K562 (cell line): ENCODE measurements around the gene TREH. TPM values are rescaled to one million over a fixed set of nuclear protein-coding genes. Genes with fewer than 3 reads are reported as not detected.

Source experiments
- CREM ChIP-seq: IDR thresholded peaks from 2 replicates; pipeline ENCODE4 v1.6.1; 2014; ENCODE audit warnings: antibody characterized with exemption, low read depth
- HDAC3 ChIP-seq: fragments of 450-650 bp; IDR thresholded peaks from 2 replicates; pipeline ENCODE4 v1.6.1; 2018; ENCODE audit warnings: borderline replicate concordance, mild to moderate bottlenecking, moderate library complexity; ENCODE audit not compliant: partially characterized antibody
- NCOA4 ChIP-seq: fragments of 450-650 bp; IDR thresholded peaks from 2 replicates; pipeline ENCODE4 v1.6.1; 2018; ENCODE audit warnings: mild to moderate bottlenecking; ENCODE audit not compliant: partially characterized antibody
- NFE2L1 ChIP-seq: fragments of 450-650 bp; IDR thresholded peaks from 2 replicates; pipeline ENCODE4 v1.6.1; 2016; ENCODE audit warnings: missing genetic modification characterization, low read depth, mild to moderate bottlenecking, missing compliant biosample characterization, moderate library complexity, borderline replicate concordance
- RB1 ChIP-seq: fragments of 450-650 bp; IDR thresholded peaks from 2 replicates; pipeline ENCODE4 v1.6.1; 2017; ENCODE audit warnings: low read depth, mild to moderate bottlenecking
- SRSF1 ChIP-seq: fragments of 200-400 bp; formaldehyde crosslinking; IDR thresholded peaks from 2 replicates; pipeline ENCODE4 v1.6.1; 2017; ENCODE audit warnings: mild to moderate bottlenecking, low read depth, low read length, moderate library complexity
- TEAD4 ChIP-seq, 2 experiments: sonication (generic) in 1 of 2; formaldehyde crosslinking in 1 of 2; IDR thresholded peaks; 2 replicates each; pipeline versions ENCODE4 v1.6.1 to v1.8.0; 2012 to 2022; ENCODE audit warnings: borderline replicate concordance in 1 of 2, inconsistent platforms in 1 of 2, low read length in 1 of 2, mild to moderate bottlenecking in 1 of 2, missing genetic modification reagents in 1 of 2
- ZNF239 ChIP-seq: fragments of 250-450 bp; sonication (Bioruptor Pico); IDR thresholded peaks from 2 replicates; pipeline ENCODE4 v1.4.0; 2020; ENCODE audit warnings: mild to moderate bottlenecking
- polyA plus RNA-seq, 8 experiments: library from polyadenylated mRNA; depleted of rRNA in 4 of 8; stranded (reverse) in 5 of 8; unstranded in 3 of 8; fragments of >200 nt; fragmentation: Nextera tagmentation in 2 of 8; fragmentation: Illumina TruSeq in 1 of 8; extraction: Ambion mirVana in 2 of 8; extraction: Trizol in 1 of 8; gene quantifications; 2 replicates each; pipeline versions ENCODE4 v1.2.1 to v1.2.3, GENCODE V29; 2011 to 2014; ENCODE audit warnings: inconsistent platforms in 1 of 8, missing spikeins in 1 of 8
- total RNA-seq, 7 experiments: library from RNA; depleted of rRNA in 6 of 7; stranded (reverse); fragments of >200 nt in 6 of 7; fragmentation: Illumina TruSeq in 2 of 7; extraction: Trizol in 2 of 7; gene quantifications; 2 replicates each; pipeline versions ENCODE4 v1.2.1 to v1.2.3, GENCODE V29; 2011 to 2021; ENCODE audit warnings: low replicate concordance in 1 of 7
- TF ChIP-seq, protein P1 (sequence below): IDR thresholded peaks from 3 replicates; pipeline ENCODE4 v1.6.1; 2011; ENCODE audit warnings: borderline replicate concordance, mild to moderate bottlenecking, moderate library complexity; ENCODE audit not compliant: insufficient read length; ENCODE audit errors: extremely low read depth
- TF ChIP-seq, protein P2 (sequence below): fragments of 200-400 bp; formaldehyde crosslinking; IDR thresholded peaks from 2 replicates; pipeline ENCODE4 v1.6.1; 2017; ENCODE audit warnings: mild to moderate bottlenecking, low read depth, low read length, moderate library complexity
- TF ChIP-seq, protein P3 (sequence below): sonication (generic); formaldehyde crosslinking; IDR thresholded peaks from 2 replicates; pipeline ENCODE4 v1.8.1; 2023; ENCODE audit warnings: mild to moderate bottlenecking, missing genetic modification reagents
- TF ChIP-seq, protein P4 (sequence below): sonication (generic); formaldehyde crosslinking; IDR thresholded peaks from 2 replicates; pipeline ENCODE4 v1.8.1; 2023; ENCODE audit warnings: missing genetic modification reagents, mild to moderate bottlenecking, borderline replicate concordance

The TREH gene
- total and polyA plus RNA-seq, 9 of the 15 experiments (the other 6 are each of a cell fraction or from before 2014, with no cell fraction given), result 0.09 to 0.20 (median 0.11) TPM; not detected in 6

DNA sequence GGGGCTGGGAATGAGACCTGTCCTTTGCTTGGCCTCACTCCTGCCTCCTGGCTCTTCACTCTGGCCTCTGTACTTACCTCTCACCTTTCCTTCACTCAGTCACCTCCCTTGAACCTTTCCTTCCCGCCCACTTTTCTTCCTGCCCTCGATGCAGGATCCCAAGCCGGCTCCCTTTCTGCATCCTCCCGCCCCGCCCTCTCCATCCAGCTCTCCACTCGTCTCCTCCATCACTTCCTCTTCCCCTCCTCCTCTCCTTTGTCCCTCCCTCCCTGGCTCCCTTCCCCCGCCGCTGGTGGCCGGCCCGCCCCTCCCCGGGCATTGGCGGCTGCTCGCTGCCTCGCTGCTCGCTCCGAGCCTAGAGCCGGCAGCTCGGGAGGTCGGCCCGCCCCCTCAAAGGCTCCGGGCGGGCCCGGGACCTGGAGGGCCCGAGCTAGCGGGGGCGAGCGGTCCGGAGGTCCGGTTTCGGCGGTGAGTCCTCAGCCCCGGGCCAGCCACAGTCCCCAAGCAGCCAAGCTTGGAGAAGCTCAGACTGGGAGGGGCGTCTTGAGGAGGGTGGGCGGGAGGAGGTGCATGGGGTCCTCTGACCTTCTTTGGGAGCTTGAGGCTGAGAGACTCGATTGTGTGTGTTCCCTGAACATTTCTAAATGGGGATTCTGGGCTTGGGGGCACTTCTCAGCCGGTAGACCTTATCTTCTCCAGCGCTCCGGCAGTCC lies 58.2 kb downstream of the TREH start (continued):
- TF ChIP-seq, protein P1, sequence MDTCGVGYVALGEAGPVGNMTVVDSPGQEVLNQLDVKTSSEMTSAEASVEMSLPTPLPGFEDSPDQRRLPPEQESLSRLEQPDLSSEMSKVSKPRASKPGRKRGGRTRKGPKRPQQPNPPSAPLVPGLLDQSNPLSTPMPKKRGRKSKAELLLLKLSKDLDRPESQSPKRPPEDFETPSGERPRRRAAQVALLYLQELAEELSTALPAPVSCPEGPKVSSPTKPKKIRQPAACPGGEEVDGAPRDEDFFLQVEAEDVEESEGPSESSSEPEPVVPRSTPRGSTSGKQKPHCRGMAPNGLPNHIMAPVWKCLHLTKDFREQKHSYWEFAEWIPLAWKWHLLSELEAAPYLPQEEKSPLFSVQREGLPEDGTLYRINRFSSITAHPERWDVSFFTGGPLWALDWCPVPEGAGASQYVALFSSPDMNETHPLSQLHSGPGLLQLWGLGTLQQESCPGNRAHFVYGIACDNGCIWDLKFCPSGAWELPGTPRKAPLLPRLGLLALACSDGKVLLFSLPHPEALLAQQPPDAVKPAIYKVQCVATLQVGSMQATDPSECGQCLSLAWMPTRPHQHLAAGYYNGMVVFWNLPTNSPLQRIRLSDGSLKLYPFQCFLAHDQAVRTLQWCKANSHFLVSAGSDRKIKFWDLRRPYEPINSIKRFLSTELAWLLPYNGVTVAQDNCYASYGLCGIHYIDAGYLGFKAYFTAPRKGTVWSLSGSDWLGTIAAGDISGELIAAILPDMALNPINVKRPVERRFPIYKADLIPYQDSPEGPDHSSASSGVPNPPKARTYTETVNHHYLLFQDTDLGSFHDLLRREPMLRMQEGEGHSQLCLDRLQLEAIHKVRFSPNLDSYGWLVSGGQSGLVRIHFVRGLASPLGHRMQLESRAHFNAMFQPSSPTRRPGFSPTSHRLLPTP, result no peak
- TF ChIP-seq, protein P2, sequence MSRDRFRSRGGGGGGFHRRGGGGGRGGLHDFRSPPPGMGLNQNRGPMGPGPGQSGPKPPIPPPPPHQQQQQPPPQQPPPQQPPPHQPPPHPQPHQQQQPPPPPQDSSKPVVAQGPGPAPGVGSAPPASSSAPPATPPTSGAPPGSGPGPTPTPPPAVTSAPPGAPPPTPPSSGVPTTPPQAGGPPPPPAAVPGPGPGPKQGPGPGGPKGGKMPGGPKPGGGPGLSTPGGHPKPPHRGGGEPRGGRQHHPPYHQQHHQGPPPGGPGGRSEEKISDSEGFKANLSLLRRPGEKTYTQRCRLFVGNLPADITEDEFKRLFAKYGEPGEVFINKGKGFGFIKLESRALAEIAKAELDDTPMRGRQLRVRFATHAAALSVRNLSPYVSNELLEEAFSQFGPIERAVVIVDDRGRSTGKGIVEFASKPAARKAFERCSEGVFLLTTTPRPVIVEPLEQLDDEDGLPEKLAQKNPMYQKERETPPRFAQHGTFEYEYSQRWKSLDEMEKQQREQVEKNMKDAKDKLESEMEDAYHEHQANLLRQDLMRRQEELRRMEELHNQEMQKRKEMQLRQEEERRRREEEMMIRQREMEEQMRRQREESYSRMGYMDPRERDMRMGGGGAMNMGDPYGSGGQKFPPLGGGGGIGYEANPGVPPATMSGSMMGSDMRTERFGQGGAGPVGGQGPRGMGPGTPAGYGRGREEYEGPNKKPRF, result no peak
- TF ChIP-seq SRSF1 (no peak), TEAD4 (IDR thresholded peaks at IDR 0.05; ENCODE audit: low read length) (no peak), TEAD4 (CRISPR knock-in tag; IDR thresholded peaks at IDR 0.05; ENCODE audit: borderline replicate concordance) (no peak), RB1 (peak; percentile 32; the same call in 1 of the 2 replicates), CREM (peak; percentile 40; the same call in 1 of the 2 replicates), NFE2L1 (tag) (no peak), NCOA4 (no peak), ZNF239 (CRISPR knock-in tag) (no peak), HDAC3 (no peak)
- TF ChIP-seq, protein P3, sequence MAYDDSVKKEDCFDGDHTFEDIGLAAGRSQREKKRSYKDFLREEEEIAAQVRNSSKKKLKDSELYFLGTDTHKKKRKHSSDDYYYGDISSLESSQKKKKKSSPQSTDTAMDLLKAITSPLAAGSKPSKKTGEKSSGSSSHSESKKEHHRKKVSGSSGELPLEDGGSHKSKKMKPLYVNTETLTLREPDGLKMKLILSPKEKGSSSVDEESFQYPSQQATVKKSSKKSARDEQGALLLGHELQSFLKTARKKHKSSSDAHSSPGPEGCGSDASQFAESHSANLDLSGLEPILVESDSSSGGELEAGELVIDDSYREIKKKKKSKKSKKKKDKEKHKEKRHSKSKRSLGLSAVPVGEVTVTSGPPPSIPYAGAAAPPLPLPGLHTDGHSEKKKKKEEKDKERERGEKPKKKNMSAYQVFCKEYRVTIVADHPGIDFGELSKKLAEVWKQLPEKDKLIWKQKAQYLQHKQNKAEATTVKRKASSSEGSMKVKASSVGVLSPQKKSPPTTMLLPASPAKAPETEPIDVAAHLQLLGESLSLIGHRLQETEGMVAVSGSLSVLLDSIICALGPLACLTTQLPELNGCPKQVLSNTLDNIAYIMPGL (CRISPR knock-in tag), result no peak
- TF ChIP-seq, protein P4, sequence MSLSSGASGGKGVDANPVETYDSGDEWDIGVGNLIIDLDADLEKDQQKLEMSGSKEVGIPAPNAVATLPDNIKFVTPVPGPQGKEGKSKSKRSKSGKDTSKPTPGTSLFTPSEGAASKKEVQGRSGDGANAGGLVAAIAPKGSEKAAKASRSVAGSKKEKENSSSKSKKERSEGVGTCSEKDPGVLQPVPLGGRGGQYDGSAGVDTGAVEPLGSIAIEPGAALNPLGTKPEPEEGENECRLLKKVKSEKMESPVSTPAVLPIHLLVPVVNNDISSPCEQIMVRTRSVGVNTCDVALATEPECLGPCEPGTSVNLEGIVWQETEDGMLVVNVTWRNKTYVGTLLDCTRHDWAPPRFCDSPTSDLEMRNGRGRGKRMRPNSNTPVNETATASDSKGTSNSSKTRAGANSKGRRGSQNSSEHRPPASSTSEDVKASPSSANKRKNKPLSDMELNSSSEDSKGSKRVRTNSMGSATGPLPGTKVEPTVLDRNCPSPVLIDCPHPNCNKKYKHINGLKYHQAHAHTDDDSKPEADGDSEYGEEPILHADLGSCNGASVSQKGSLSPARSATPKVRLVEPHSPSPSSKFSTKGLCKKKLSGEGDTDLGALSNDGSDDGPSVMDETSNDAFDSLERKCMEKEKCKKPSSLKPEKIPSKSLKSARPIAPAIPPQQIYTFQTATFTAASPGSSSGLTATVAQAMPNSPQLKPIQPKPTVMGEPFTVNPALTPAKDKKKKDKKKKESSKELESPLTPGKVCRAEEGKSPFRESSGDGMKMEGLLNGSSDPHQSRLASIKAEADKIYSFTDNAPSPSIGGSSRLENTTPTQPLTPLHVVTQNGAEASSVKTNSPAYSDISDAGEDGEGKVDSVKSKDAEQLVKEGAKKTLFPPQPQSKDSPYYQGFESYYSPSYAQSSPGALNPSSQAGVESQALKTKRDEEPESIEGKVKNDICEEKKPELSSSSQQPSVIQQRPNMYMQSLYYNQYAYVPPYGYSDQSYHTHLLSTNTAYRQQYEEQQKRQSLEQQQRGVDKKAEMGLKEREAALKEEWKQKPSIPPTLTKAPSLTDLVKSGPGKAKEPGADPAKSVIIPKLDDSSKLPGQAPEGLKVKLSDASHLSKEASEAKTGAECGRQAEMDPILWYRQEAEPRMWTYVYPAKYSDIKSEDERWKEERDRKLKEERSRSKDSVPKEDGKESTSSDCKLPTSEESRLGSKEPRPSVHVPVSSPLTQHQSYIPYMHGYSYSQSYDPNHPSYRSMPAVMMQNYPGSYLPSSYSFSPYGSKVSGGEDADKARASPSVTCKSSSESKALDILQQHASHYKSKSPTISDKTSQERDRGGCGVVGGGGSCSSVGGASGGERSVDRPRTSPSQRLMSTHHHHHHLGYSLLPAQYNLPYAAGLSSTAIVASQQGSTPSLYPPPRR, result no peak
